SW480 (cell line): ENCODE measurements around the gene PAFAH1B1.

Source experiments
- DNase-seq: peaks from one replicate; pipeline ENCODE4 v3.0.0-alpha.2; 2016; ENCODE audit warnings: low spot score

Gene PAFAH1B1

GRCh38 chr17:2719861-2720260 is 126.4 kb downstream of the PAFAH1B1 start:
- DNase-seq = no peak

DNA sequence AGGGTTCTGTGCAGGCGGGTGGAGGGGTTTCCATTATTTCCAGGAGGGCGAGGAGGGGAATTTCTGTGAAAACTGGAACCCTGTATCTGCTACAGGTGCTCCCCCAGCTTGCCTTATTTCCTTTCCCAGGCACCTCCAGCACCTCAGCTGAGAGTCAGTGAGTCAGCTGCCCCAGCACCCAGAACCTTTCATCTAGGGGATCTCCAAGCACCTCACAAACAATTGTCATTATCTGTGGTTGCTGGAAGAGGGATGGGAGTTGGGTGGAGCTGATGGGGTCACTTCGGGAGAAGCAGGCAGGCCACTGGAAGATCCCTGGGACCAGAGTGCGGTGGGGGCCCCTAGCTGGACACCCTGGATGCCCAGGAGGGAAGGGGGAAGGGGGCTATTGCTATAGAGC is 128.1 kb downstream of the PAFAH1B1 start:
- no peak for DNase-seq

- no peak for DNase-seq
Measured at GRCh38 chr17:2722611-2723010, 129.2 kb downstream of the PAFAH1B1 start.

- no peak for DNase-seq
Measured at GRCh38 chr17:2723505-2723996, 130.1 kb downstream of the PAFAH1B1 start.

DNA sequence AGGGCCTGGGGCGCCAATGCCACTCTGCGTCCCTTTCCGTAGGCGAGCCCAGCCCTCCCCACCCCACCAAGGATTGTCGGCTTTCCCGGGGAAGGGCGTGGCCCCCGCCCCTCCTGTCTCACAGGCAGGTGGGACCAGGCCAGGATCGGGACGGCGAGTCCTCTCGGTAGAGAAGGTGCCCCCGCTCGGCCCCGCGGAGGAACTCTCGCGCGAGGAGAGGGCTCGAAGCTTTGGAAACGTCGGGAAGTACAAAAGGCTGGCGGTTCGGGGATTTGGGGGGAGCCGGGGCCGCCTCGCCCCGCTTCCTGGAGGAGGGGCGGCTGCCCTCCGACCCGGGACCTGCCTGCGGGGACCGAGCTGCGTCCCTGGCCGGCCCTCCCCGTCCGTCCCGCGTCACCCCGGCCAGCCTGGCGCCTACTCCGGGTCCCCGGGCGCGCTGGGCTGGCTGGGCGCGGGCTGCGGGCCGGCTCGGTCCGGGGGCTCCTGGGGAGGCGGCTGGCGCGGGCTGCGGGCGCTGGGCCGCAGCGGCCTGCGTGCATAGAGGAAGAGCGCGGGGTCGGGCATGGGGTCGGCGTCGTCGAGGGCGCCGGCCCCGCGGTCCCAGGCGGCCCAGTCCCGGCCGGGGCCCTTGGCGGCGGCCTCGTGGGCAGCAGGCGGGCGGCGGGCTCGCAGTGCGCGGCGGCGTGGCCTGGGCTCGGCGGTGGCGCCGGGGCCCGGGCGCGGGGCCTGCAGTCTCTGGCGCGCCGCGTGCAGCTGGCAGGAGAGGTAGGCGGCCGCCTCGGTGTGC is 130.7 kb downstream of the PAFAH1B1 start:
- DNase-seq = no peak

- no peak for DNase-seq
Measured at GRCh38 chr17:2724784-2725164, 131.3 kb downstream of the PAFAH1B1 start.

- DNase-seq = no peak
Measured at GRCh38 chr17:2730764-2731353, 137.4 kb downstream of the PAFAH1B1 start.

- no peak for DNase-seq
Measured at GRCh38 chr17:2731807-2732206, 138.4 kb downstream of the PAFAH1B1 start.

- no peak for DNase-seq
Measured at GRCh38 chr17:2734939-2735338, 141.5 kb downstream of the PAFAH1B1 start.
